Heart left ventricle (tissue), 13 donors: ENCODE results near the gene MESP1.

Experiments used
- CTCF ChIP-seq, 12 donors: fragments of 200-600 bp; sonication (generic) in 4 of 12; IDR thresholded peaks; one replicate each; pipeline versions ENCODE4 v1.5.0 to v1.8.0; 2018 to 2022; ENCODE audit warnings: antibody characterized with exemption in 12 of 12, mild to moderate bottlenecking in 5 of 12
- POLR2A ChIP-seq, 2 donors: fragments of 450-650 bp; IDR thresholded peaks; one replicate each; pipeline ENCODE4 v1.6.1; 2017; ENCODE audit warnings: antibody characterized with exemption in 2 of 2, mild to moderate bottlenecking in 2 of 2, moderate library complexity in 2 of 2
- donor health status: ischemic (EF 13 %, LVEDD 7.1; RV severe dilation, severe dysfunction).
- donor health status: DM: no; HTN: yes; CAD: no.
- donor health status: DM: no; HTN: no; CAD: no.
- donor health status: ischemic (EF 25% LVEDD 6.9; RV normal size, moderate dysfunction).
- donor health status: ischemic (EF 25% LVEDD 5.7; RV mildly dilated, moderate dysfunction).
- donor health status: ischemic (EF 35%, LVEDD 5.7; RV mildly dilated, moderate dysfunction).
- donor health status: nonischemic (EF 11% LVEDD 7.7; RV severe dilation, severe dysfunction).
- donor health status: DM: yes; HTN: yes; CAD: no.
- donor health status: PGD.
- donor health status: ischemic (EF 29% LVEDD 5.4; RV normal size, mild dysfunction).
- donor health status: nonischemic (EF 23%, LVEDD 6.1; RV moderate dilation, normal function).

- TF ChIP-seq CTCF (IDR thresholded peaks at IDR 0.05) (no peak), POLR2A (IDR thresholded peaks at IDR 0.05) (no peak)
These were observed 8.0 kb downstream of the MESP1 start for GRCh38 chr15:89743011-89743410.
